Glomerular visceral epithelial cell (primary cell): ENCODE results near the gene EFTUD2.

Source experiments
- DNase-seq: peaks from one replicate; pipeline ENCODE4 v3.0.0-alpha.2; 2016; ENCODE audit errors: extremely low spot score

Gene EFTUD2

DNA sequence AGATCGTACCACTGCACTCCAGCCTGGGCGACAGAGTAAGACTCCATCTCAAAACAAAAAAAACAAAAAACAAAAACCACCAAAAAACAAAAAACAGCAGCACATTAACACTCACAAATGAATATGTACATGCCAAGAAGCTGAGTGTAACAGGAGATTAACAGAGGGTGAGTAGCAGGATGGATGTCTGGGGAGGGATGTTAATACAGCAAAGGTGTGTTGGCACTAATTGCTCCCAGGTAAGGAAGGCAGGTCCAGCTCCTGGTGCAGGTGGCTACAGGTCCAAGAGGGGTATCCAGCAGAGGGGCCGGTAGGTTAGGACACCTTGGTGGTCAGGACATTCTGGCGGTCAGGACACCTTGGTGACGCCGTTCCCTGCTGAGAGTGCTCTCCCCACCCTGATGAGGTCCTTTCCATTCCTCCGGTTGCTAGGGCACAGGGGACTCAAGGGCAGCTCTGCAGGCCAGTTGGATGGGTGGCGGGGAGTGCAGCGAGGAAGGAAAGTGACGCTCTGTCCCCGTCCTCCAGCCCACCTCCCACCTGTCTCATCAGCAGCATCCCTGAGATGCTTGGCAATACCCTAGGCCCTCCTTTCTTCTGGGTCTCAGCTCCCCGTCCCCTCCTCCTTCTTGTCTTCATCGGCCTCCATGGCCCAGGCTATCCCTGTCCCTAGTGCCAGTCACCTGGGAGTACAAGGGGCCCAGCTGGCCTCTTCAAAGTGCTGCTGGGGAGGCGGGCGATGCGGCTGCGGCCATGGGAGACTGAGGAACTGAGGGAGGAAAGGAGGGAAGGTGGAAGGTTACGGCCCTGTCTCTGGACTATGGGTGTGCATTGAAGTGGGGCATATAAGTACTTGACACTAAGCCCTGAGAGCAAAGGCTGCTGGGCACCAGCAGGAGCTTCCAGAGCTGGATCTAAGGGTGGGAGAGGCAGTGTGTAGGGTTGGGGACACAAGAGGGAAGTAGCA is 26.8 kb upstream of the EFTUD2 start:
- DNase-seq: no peak

DNA sequence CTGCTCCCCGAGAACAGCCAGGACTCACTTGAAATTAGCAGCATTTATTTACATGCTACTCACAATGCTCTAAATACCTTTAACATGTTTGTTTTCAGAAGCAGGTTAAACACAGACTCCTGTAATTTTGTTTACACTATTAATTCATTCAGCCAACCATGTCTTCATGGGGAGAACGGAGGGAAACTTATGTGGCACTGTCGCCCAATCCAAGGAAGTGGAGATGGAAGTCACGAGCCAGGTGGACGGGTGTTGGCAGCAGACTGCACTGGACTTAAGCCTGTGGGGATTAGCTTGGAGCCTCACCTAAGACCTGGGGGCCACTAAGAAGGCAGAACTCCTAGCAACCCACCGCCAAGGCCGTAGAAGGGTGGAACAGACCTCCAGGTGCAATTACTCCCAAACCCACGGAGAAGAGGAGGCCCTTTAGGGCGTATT is 24.9 kb upstream of the EFTUD2 start:
- no peak for DNase-seq

DNA sequence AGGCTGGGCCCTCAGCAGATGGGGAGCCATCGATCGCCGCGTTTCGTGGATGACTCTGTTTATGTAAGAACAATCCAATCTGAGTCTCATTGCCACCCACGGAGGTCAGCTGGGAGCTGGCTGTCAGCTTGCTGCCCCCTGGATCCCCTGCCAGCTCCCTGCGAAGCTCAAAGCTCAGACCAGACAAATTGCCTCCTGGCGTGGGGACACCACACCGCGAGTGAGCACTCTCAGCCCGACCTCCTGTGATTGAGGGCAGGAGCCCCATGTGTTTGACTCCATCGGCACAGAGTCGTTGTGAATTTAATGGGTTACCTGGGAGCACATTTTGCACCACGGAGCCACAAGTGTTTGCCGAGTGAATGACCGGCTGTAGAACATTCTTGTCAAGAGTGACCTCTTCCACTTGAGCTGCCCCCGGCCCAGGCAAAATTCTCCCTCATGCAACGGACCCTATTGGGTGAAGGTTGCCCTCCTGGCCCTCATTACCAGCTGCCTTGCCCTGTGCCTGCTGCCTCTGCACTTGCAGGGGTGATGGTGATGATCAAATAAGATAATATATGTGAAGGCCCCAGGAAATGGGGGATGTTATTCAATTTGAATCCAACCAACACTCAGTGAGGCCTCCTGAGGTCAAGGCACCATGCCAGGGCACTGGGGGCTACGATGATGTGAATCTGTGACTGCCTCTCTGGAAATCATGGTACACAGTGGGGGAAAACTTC is 23.7 kb upstream of the EFTUD2 start:
- DNase-seq: no peak

DNA sequence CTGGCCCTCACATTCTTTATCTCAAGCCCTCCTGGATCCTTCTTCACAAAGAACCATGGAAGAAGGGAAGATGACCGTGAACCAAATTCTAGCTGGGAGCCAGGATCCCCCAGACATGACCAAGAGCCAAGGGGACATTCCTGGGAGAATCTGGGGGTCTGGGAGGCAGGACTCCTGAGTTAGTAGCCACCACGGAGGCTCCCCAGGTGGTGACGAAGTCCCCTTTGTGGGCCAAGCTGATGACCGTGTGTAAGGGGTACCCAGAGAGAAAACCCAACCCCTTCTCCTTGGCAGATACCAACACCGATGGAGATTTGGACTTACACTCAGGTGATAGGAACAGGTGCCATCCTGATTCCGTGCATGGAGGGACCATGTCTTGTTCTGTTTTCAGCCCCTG is 22.9 kb upstream of the EFTUD2 start:
- no peak for DNase-seq

DNA sequence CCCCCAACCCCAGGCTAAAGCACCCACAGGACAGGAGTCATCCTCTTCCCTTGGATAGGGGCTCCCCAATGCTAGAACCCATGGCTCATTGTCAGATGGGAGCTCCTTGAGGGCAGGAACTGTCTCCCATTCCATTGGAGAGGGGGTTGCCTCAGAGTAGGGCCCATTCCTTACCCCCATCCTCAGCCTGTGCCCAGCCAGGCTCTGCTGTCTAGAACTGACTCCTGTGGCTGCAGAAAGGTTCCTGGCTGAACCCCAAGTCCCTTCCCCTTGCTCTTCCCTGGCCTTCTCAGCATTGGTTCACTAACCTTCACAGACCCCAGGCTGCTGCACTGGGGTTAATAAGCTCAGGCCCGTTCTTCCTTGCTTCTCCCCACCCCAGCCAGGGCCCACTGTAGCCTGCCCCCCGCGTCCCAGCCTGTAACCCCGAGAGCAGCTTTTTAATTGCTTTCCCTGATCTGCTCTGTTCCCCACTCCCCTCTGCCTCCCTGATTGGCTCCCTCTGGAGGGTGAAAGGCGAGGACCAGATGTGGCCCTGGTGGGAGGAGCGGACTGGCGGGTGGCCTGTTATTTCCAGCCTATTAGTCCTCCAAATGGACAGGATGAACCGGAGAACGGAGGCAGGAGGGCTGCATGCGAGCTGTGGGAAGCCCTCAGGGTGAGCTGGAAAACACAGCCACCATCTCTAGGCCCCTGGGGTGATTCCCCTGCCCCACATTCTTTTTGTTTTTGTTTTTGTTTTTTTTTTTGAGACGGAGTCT is 22.1 kb upstream of the EFTUD2 start:
- DNase-seq: no peak

DNA sequence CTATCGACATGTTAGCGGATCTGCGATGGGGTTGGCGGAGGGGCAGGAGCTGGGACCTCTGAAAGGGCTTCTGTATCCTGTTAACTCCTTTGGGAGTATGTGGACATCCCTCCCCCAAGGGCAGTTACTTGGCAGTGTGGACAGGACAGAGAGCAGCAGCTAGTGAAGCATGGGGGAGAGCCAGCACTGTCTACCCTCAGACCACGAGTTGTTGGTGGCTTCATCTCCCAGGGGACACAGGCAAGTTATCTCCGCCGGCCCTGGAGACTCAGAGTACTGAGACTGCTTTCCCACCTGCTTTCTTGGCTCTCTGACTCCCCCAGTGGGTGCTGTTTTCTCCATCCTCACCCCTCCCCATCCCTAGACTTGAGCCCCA is 21.3 kb upstream of the EFTUD2 start:
- no peak for DNase-seq

DNA sequence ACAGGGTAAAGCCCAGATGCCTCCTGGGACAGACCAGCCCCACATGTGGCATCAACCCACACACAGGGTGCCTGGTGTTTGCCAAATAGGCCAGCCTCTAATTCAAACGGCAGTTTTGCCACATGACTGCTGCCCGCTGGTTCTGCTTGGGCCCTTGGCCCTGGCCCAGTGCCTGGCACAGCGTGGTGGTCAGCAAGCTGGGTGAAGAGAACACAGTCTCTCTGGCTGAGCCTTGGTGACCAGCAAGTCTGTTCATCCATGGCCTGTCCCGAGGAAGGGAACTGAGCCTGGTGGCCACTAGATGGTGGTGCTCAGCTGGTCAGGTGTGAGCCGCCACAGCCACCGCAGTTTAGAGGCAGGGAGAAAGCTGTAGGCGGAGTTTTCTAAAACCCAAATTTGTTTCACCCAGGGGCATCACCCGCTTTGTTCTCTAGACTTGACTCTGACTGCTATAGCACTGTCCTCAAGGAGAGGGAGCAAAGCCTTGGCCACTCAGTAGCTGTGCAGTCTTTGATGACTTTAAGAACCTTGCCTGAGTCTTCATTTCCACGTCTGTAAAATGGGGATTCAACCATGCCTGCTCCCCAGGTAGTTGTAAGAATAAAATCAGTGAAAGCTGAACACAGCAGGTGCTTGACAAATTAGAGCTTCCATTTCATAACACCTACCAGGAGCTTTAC is 20.8 kb upstream of the EFTUD2 start:
- DNase-seq: peak; percentile 81

DNA sequence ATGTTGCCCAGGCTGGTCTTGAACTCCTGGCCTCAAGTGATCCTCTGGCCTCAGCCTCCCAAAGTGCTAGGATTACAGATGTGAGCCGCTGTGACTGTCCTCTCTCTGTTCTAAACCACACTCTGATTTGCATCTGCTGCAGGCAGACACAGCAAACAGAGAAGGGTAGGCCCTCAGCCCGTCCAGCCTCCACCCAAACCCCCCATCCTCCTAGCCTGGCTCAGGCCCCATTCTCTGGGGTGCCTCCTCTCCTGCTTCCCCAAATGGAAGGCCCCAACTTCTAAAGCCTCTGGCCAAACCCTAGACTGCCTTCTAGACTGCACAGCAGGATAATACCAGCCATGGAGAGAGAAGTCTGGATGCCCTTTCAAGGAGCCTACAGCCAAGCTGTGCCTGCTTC is 20.2 kb upstream of the EFTUD2 start:
- no peak for DNase-seq

DNA sequence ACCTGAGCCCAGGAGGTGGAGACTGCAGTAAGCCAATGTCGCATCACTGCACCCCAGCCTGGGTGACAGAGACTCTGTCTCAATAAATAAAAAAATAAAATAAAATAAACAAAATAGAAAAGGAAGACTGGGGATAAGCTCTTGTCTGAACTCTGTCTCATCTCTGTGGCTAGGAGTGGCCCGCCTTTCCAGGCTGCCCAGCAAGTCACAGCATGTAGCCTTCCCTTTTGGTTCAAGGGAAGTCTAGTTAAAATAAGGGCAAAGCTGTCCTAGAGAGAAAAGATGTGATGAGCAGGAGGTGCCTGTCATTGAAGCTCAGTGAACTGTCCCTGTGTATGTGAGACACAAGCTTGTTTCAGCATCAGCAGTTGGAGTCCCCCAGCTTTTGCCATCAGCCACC is 18.8 kb upstream of the EFTUD2 start:
- no peak for DNase-seq

DNA sequence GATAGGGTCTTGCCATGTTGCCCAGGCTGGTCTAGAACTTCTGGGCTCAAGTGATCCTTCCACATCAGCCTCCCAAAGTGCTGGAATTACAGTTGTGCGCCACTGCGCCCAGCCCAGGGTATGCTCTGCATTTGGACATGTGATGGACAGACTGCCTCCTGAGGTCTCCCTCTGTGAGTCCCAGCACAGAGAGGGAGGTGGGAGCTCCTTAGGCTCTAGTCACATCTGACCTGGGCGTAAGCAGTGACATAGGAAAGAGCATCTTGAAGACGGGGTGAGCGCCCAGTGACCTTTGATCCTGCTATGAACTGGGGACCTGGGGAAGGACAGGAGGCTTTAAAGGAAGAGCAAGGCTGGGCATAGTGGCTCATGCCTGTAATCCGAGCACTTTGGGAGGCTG is 18.2 kb upstream of the EFTUD2 start:
- no peak for DNase-seq

DNA sequence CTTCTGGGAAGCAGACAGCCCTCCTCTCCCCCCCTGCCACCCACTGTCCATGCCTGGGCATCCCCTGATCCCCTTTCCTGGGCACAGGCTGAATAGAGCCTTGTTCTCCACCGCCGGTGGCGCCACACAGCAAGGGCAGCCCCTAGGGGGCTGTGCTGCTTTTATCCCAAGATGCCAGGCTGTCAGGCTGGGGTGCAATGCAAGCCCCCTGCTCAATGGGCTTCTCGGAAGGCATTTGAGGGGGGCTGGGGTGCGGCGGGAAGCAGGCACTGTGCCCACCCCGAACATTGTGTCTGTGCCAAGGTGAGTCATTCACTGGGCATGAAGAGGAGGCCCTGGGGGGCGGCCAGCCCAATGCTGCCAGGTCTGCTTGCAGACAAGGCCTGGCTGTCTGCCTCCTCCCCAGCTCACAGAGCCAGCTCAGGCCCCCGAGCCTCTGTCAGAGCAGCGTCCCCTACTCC is 17.6 kb upstream of the EFTUD2 start:
- DNase-seq: peak; percentile 88

DNA sequence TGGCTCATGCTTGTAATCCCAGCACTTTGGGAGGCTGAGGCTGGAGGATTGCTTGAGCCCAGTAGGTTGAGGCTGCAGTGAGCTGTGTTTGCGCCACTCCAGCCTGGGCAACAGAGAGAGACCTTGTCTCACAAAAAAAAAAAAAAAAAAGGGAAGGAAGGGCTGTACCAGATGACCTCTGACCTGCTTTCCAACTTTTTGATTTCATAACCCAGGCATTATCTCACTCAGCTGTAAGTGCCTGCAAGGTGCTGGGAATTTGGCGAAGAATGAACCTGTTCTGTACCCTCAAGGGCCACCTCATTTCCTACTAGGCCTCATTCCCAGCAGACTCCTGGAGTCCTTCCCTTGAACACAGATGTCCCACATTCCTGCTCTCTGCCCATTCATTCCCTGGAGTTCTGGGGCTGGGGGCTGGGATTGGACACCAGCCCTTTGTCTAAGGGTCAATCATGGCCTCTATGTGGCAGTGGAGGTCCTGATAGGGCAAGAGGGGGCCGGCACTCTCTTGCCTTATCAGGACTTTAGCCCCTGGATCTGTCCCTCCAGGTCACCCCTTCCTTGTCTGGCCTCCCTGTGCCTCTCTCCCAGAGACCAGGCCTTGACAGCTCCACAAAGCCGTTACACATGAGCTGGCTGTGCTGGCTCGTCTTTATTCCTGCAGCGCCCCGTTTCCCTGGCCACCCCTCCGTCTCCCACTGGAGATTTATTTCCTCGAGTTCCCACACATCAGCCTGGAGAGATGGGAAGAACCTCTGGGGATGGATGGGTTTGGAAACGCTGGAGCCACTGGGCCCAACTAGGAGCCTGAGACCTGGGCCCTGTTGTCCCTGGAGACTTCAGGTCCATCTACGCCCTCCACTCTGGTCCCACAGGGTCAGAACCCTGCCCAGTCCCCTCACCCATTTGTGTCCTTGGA is 16.9 kb upstream of the EFTUD2 start:
- DNase-seq: no peak

DNA sequence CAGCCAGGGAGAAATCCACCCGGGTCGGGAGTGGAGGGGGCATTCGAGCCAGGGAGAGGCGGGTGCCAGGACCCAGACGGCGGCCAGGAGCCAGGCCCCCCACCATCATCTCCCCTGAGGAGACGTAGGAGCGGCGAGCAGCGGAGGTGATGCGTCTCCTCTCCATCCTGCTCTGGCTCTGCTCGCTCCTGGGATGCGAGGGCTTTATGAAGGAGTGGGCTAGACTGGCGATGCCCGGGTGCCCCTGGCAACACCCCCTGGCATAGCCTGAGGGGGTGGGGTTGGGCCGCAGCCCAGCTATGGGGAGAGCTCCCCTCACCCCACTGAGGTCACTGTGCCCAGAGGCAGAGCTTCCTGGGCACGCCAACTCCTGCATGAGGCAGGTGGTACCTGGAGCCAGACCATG is 16.1 kb upstream of the EFTUD2 start, which contains the start of gene GFAP:
Gene GFAP (minus strand): TSS at position 180 of the 406 bp plus-strand sequence. CDS start 14 bp downstream, at position 166.
- no peak for DNase-seq

DNA sequence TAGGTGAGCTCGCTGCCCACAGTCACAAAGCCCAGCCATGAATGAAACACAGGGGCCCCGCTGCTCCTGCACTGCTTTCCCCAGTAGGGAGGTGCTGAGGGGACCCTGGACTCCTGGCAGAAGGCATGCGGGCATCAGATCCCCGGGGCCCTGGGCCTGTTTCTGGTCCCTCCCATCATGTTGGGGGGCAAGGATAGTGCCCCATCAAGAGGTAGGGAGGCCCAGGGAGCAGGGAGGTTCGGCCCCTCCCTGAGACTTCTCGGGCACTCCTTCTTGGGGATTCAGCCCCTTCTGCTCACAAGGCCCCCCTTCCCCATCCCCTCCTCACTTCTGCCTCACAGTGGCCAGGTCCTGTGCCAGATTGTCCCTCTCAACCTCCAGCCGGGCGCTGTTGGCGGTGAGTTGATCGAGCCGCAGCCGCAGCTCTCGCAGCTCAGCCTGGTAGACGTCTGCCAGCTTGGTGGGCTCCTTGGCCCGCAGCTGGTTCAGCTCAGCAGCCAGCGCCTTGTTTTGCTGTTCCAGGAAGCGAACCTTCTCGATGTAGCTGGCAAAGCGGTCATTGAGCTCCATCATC is 15.5 kb upstream of the EFTUD2 start:
- no peak for DNase-seq

DNA sequence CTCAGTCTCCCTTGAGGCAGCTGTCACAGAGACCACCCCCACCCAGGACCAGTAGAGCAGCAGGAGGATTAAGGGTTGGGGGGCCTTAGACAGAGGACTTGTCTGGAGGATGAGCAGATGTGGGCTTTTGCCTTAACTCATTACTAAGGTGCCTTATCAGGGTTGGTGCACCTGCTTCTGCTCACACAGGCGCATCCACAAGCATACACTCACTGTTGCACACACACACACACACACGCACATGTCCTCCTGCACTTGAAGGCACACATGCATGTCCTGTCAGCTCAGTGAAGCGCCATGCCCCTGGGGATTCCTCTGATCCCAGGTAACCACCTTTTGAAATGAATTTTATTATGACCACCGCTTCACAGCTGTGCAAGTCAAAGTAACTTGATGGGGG is 14.9 kb upstream of the EFTUD2 start:
- DNase-seq: no peak

DNA sequence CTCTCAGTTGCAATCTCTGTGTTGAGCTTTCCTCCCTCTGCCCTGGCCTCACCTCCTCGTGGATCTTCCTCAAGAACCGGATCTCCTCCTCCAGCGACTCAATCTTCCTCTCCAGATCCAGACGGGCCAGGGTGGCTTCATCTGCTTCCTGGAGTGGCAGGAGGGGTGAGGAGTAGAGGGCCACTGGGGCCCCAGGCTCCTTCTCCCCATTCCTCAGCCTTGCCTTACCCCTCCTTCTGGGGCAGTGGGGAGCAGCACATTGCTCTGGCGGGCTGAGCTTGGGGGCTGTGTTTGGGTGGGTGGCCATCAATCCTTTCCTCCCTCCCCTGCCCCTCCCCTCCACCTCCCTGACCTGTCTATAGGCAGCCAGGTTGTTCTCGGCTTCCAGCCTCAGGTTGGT is 14.4 kb upstream of the EFTUD2 start:
- DNase-seq: no peak

DNA sequence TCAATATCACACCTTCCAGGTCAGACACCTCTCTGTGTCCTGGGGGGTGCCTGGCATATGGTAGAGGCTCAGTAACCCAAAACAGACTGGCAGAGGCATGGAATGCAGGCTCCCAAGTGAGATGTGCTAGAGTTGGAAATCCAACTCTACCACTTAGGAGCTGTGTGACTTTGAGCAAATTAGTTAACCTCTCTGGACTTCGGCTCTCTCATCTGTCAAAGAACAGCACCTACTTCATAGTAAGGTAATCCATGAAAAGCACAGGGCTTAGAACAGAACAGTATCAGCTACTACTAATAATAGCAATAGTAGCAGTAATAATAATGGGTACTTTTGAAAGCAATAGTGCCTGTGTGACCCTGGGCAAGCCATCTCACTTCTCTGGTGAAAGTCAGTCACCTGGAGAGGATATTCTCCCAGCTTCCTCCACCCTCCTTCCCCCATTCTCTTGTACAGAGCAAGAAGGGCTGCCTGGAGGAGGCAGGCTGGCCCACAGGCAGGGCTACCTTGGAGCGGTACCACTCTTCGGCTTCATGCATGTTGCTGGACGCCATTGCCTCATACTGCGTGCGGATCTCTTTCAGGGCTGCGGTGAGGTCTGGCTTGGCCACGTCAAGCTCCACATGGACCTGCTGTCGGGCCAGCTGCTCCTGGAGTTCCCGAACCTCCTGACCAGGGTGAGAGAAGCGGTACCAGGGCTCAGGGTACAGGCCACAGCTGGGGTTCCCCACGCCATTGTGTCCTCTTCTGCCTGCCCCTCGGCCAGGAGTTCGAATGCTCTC is 13.7 kb upstream of the EFTUD2 start:
- no peak for DNase-seq

DNA sequence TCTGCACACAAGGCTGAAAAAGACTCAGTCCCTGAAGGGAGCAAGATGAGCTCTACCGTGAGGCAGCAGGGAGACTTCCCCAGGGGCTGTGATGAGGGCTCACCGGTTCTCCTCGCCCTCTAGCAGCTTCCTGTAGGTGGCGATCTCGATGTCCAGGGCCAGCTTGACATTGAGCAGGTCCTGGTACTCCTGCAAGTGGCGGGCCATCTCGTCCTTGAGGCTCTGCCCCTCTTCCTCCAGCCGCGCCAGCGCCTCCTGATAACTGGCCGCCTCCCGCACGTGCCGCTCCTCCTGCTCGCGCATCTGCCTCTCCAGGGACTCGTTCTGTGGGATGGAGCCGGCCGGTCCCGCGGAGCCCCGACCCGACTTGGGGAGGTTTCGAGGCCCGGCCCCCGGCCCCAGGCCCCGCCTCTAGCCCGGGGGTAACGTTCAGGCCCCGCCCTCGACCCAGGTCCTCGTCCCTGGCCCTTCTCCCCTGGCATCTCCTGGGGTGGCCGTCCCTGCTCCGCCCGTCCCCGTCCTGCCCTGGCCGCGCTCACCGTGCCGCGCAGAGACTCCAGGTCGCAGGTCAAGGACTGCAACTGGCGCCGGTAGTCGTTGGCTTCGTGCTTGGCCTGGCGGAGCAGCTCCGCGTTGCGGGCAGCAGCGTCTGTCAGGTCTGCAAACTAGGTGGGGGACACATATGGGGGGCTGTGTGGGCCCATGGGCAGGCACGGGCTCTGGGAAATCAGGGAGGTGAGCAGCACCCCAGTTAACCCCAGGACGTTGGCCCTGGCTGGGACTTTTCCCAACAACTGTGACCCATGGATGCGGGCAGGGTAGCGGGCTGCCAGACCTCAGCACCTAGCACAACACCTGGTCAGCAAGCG is 12.1 kb upstream of the EFTUD2 start:
- DNase-seq: peak; percentile 47
